ENCODE data around the gene ST6GALNAC3.

DNA sequence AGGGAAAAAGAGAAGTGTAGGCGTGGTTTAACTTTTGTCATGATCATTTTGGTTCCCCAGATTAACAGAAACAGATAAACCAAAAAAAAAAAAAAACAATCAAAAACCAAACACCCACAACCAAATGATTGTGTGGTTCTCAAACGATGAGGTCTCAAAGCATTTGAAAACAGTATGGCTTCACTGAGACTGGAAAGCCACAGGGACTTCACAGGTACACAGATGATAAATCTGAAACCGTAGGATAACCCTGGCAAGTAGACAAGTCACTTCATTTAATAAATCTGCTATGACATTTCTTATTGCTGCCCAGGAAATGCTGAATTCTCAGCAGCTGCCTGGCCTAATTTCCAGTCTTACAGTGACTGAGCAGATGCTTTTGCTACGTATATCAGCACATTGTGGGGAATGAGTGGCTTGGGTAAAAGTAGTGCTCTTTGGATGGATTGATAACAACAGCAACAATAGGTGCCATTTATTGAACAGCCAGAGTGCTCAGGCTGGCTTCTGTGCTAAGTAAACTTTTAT lies 6.1 kb downstream of the ST6GALNAC3 start:
- no peak for TF ChIP-seq CTCF (IDR thresholded peaks at IDR 0.05)
- TF ChIP-seq POLR2A (IDR thresholded peaks at IDR 0.05), result no peak
- no peak for TF ChIP-seq POLR2AphosphoS5 (IDR thresholded peaks at IDR 0.05)
